WTC11 (cell line): Measurements from ENCODE around the gene GPD1.

Experiments
- ZBTB21 ChIP-seq: sonication (generic); formaldehyde crosslinking; IDR thresholded peaks from 2 replicates; pipeline ENCODE4 v1.8.1; 2023; ENCODE audit warnings: mild to moderate bottlenecking, missing genetic modification reagents, borderline replicate concordance
- TF ChIP-seq, protein P1 (sequence below): fragments of 200-600 bp; IDR thresholded peaks from 2 replicates; pipeline ENCODE4 v1.8.0; 2022; ENCODE audit warnings: antibody characterized with exemption
- TF ChIP-seq, protein P2 (sequence below): sonication (generic); formaldehyde crosslinking; IDR thresholded peaks from 2 replicates; pipeline ENCODE4 v1.8.0; 2022; ENCODE audit warnings: mild to moderate bottlenecking, missing genetic modification reagents

DNA sequence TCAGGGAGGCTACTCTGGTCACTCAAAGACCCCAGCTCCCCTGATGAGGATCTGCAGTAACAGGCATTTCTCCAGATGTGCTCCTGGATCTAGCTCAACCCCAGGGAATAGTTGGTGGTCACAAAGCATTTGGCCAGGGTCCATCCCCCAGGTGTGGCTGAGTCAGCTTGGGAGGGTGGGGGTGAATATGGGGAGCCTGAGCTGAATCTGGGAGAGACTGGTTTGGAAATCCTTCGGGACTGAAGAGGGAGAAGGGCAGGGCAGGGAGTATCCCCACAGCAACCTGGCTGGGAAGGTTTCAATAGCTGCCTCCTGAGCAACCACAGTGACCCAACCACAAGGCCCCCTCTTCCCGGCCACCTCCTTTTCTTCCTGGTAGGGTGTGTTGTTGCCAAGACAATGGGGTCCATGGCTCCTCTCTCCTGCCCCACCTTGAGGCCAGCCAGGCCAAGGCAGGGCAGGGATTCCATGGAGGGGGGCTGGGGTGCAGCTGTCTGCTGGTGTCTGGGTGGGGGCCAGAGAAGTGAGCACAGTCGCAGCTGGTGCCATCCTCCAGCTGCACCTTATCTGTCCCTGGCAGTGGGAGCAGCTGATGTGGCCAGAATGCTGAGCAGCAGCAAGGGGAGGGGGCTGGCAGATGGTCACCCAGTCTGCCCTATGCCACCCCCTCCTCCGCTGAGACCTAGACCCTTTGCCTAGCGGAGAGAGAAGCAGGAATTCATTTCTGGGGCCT, 40.9 kb upstream of the GPD1 start:
- TF ChIP-seq, protein P1, sequence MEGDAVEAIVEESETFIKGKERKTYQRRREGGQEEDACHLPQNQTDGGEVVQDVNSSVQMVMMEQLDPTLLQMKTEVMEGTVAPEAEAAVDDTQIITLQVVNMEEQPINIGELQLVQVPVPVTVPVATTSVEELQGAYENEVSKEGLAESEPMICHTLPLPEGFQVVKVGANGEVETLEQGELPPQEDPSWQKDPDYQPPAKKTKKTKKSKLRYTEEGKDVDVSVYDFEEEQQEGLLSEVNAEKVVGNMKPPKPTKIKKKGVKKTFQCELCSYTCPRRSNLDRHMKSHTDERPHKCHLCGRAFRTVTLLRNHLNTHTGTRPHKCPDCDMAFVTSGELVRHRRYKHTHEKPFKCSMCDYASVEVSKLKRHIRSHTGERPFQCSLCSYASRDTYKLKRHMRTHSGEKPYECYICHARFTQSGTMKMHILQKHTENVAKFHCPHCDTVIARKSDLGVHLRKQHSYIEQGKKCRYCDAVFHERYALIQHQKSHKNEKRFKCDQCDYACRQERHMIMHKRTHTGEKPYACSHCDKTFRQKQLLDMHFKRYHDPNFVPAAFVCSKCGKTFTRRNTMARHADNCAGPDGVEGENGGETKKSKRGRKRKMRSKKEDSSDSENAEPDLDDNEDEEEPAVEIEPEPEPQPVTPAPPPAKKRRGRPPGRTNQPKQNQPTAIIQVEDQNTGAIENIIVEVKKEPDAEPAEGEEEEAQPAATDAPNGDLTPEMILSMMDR: no peak
- TF ChIP-seq, protein P2, sequence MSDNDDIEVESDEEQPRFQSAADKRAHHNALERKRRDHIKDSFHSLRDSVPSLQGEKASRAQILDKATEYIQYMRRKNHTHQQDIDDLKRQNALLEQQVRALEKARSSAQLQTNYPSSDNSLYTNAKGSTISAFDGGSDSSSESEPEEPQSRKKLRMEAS (CRISPR knock-in tag): no peak
- no peak for TF ChIP-seq ZBTB21
